ENCODE measurements around the gene KCNE2.
"Not testable (repeated sequence)": the region's sequence is repeated elsewhere in the genome, so short reads cannot be mapped to it uniquely, and the experiment has no call there.

KCNE2 gene

GRCh38 chr21:34372321-34372720 is 8.5 kb downstream of the KCNE2 start:
- DNase-seq (ENCODE audit: low read depth): no peak
- H3K4me3 ChIP-seq (ENCODE audit: low read depth, low read length): no peak overlapping the region
- no peak for TF ChIP-seq CTCF (IDR thresholded peaks at IDR 0.05; ENCODE audit: insufficient read depth, low read depth, low read length, missing control alignments)

GRCh38 chr21:34374462-34374861 is 10.7 kb downstream of the KCNE2 start:
- not testable (repeated sequence) for H3K4me3 ChIP-seq (ENCODE audit: low read depth, low read length); DNase-seq (ENCODE audit: low read depth)

GRCh38 chr21:34374940-34375618 is 11.3 kb downstream of the KCNE2 start, which contains the start of gene SMIM11:
SMIM11 (plus strand) TSS chr21:34375507; CDS start chr21:34379505, 3,998 bp downstream.
- not testable (repeated sequence) for H3K4me3 ChIP-seq (ENCODE audit: low read depth, low read length); DNase-seq (ENCODE audit: low read depth)

- DNase-seq (ENCODE audit: low read depth); H3K4me3 ChIP-seq (ENCODE audit: low read depth, low read length): not testable (repeated sequence)
Measured at GRCh38 chr21:34375619-34375972, 11.8 kb downstream of the KCNE2 start.

- DNase-seq (ENCODE audit: low read depth); H3K4me3 ChIP-seq (ENCODE audit: low read depth, low read length): not testable (repeated sequence)
Measured at GRCh38 chr21:34383138-34383537, 19.3 kb downstream of the KCNE2 start.

GRCh38 chr21:34383724-34384415 is 20.1 kb downstream of the KCNE2 start:
- DNase-seq (ENCODE audit: low read depth); H3K4me3 ChIP-seq (ENCODE audit: low read depth, low read length): not testable (repeated sequence)

- not testable (repeated sequence) for H3K4me3 ChIP-seq (ENCODE audit: low read depth, low read length); DNase-seq (ENCODE audit: low read depth)
Measured at GRCh38 chr21:34400522-34400921, 36.7 kb downstream of the KCNE2 start.

GRCh38 chr21:34404742-34405141 is 40.9 kb downstream of the KCNE2 start:
- DNase-seq (ENCODE audit: low read depth); H3K4me3 ChIP-seq (ENCODE audit: low read depth, low read length): not testable (repeated sequence)

GRCh38 chr21:34405686-34406085 is 41.9 kb downstream of the KCNE2 start:
- not testable (repeated sequence) for H3K4me3 ChIP-seq (ENCODE audit: low read depth, low read length); DNase-seq (ENCODE audit: low read depth)

GRCh38 chr21:34406102-34406501 is 42.3 kb downstream of the KCNE2 start:
- not testable (repeated sequence) for DNase-seq (ENCODE audit: low read depth); H3K4me3 ChIP-seq (ENCODE audit: low read depth, low read length)

- DNase-seq (ENCODE audit: low read depth); H3K4me3 ChIP-seq (ENCODE audit: low read depth, low read length): not testable (repeated sequence)
Measured at GRCh38 chr21:34406676-34407075, 42.9 kb downstream of the KCNE2 start.

- not testable (repeated sequence) for H3K4me3 ChIP-seq (ENCODE audit: low read depth, low read length); DNase-seq (ENCODE audit: low read depth)
Measured at GRCh38 chr21:34407294-34407693, 43.5 kb downstream of the KCNE2 start.

- not testable (repeated sequence) for DNase-seq (ENCODE audit: low read depth); H3K4me3 ChIP-seq (ENCODE audit: low read depth, low read length)
Measured at GRCh38 chr21:34417448-34418077, 53.8 kb downstream of the KCNE2 start.
